Activated effector memory CD4-positive, alpha-beta T cell treated with Interleukin-2 at 50 U/mL for 16 hours (primary cell): Measurements from ENCODE around the gene H2AZ1.
"Not testable (repeated sequence)": the region's sequence is repeated elsewhere in the genome, so short reads cannot be mapped to it uniquely, and the experiment has no call there.

Experiments
- DNase-seq: peaks from one replicate; pipeline ENCODE4 v3.0.0-alpha.2; 2020

H2AZ1 gene

GRCh38 chr4:99949999-99950912, at the start of gene H2AZ1:
Gene H2AZ1, minus strand, starts transcription at chr4:99950275. Its CDS starts 105 bp downstream, at chr4:99950170.
- peak; percentile 96 for DNase-seq

DNA sequence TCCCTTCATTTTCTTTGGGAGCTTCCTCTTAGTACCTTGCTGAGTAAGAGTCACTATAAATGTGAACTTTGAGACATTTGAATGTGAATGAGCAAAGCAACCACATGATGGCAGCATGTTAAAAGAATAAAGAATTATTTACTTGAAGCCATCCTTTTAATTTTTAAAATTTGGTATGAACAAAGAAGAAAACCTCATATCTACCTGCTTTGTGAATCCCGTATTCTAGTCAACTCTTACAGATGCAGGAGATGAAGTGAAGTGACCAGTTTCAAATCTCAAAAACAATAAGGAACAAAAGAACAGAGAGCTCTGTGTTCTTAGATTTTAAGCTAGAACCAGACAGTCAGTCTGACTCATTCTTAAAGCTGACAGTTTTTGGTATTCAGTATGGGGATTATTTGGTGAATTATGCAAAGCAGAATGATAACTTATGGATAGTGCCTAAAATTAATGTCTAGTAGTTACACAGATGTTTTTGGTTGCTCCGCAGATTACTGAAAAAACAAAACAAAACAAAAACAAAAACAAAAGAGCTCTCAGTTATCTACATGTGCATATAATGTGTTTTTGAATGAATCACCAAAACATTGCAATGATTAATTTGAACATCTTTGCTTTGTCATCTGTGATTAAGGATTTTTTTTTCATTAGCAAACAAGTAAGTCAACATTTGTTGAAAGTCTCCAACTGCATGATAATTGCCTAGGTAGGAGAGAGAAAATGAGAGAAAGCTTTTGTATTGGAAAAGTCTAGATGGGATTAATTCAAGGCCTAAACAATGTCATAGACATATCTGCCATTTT, 48.2 kb upstream of the H2AZ1 start:
- DNase-seq, result no peak

DNA sequence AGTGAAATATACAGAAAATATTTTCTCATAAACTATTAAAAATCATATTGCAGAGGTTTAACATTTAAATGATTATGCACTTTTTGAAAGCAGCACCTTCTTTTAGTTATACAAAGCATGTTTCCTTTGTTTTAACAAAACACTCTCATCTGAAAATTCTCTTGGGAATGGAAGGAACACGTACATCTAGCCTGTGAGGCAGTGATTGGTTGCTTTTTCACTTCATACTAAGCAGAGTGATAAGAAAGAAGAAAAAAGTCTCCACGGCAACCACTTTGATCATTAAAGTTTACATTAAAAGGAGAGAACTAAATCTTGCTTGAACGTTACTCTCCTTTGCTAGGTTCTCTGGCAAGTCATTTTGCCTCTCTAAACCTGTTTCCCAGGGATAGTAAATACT, 41.7 kb upstream of the H2AZ1 start:
- no peak for DNase-seq

- no peak for DNase-seq
Observed at GRCh38 chr4:99987681-99988080, 37.6 kb upstream of the H2AZ1 start.

DNA sequence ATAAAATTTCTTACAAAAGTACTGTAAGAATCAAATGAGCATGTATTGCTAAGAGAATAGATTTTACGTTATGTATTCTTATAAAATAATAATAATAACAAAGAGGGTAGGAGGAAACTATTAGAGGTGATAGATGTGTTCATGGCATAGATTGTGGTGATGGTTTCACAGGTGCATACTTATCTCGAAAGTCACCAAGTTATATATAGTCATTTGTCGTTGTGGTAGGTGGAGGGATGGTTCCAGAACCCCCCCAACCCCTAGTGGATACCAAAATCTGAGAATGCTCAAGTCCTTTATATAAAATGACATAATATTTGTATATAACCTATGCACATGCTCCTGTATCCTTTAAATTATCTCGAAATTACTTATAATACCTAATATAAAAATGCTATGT, 36.7 kb upstream of the H2AZ1 start:
- no peak for DNase-seq

DNA sequence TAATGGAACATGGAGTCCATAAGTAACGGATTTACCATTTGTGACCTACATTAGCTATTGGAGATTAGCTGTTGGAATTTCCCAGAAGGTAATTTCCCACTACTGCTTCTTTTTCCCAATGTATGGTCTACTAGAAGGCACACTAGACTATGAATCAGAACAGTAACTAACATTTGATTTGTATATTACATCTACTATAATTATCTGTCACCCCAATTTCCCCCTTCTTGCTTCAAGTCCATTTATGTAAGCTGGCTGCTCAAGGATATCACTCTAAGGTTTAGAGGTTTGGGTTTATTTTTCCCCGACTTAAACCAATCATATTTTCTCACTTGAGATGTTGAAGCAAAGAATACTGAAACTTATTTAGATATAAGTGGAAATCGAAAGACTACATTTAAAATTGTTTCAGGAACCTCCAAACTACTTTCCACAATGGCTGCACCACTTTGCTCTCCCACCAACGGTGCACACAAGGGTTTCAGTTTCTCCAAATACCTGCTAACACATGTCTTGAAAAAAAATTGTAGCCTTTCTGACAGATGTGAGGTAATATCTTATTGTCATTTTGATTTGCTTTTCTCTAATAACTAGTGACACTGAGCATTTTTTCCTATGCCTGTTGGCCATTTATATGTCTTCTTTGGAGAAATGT, 33.3 kb upstream of the H2AZ1 start:
- no peak for DNase-seq

- DNase-seq, result no peak
Observed at GRCh38 chr4:99979872-99980271, 29.8 kb upstream of the H2AZ1 start.

- no peak for DNase-seq
Observed at GRCh38 chr4:99971453-99972111, 21.5 kb upstream of the H2AZ1 start.

- DNase-seq, result no peak
Observed at GRCh38 chr4:99968330-99968729, 18.3 kb upstream of the H2AZ1 start.

DNA sequence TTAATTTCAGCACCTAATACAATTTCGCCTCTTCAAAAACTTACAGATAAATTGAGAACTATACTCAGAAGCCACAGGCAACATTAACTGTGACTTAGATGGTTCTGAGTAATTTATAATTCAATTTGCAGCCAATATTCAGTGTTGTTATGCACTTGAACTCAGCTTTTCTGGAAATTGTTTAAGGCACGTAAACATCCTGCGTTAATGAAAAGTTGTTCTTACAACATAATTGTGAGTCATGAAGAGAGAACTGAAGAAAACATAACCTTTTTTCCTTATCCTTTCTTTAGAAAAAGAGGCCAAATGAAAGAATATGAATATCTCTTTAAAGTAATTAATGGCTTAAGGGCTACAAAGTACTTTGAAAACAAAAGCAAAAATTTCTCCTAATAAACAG, 16.6 kb upstream of the H2AZ1 start:
- no peak for DNase-seq

DNA sequence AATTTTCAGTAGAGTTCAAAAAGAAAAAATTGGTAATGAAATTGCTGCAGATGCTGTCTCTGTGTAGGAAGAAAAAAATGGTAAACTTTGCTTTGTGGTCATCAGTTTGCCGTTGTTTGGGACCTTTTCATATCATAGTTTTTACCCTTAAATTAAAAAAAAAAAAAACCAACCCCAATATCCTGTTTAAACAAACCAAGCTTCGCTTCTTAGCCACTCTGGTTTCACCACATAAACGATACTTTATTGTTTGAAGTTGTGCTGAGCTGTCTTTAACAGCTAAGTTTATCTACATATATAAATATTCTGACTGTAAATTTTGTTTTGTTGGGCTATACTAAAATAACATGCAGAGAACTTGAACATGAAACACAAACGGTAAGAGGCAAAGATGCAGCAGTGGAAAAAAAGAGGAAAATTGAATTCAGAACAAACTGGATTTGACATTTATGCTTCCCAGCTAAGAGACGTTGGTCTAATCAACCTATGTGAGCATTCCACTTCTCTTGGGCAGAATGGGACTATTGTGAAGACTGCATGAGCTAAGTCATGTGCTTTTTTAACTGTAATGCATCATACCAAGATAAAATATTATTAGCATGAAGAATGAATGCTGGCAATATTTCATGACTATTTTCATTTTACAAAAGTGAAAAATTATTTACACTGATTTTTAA, 15.7 kb upstream of the H2AZ1 start:
- DNase-seq, result no peak

DNA sequence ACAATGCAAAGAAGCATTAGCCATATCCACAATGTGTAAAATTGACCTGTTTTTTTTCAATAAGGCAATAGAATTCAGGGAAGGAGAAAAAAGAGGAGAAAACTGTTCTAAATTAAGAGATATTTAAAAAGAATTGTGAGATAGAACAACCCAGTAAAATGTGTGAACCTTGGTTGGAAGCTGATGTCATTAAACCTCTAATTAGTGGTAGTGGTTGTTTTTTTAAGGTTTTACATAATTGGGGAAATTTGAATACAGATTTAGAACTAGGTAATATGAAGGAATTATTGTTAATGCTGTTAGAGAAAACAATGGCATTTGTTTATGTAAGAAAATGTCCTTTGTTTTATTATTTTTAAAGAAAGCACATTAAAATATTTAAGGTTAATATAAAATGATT, 15.1 kb upstream of the H2AZ1 start:
- DNase-seq, result no peak

- DNase-seq, result no peak
Observed at GRCh38 chr4:99961711-99962110, 11.6 kb upstream of the H2AZ1 start.

- no peak for DNase-seq
Observed at GRCh38 chr4:99960648-99961047, 10.6 kb upstream of the H2AZ1 start.

- DNase-seq, result not testable (repeated sequence)
Observed at GRCh38 chr4:99958207-99958606, 8.1 kb upstream of the H2AZ1 start.

DNA sequence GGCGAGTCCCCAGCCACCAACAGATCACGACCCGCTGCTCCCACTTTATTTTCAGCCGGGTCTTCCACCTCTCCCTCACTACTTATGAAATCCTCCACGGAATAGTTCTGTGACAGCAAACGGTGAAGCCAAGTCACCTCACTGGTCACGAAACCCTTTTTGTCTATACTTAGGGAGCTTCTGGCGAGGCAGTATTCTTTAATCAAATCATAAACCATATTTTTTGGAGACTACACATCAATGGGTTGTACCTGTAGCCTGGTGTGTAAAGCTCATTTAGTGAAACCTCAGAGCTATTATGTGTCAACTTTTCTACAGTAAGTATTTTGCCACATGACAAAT, 809 bp upstream of the H2AZ1 start:
- no peak for DNase-seq

DNA sequence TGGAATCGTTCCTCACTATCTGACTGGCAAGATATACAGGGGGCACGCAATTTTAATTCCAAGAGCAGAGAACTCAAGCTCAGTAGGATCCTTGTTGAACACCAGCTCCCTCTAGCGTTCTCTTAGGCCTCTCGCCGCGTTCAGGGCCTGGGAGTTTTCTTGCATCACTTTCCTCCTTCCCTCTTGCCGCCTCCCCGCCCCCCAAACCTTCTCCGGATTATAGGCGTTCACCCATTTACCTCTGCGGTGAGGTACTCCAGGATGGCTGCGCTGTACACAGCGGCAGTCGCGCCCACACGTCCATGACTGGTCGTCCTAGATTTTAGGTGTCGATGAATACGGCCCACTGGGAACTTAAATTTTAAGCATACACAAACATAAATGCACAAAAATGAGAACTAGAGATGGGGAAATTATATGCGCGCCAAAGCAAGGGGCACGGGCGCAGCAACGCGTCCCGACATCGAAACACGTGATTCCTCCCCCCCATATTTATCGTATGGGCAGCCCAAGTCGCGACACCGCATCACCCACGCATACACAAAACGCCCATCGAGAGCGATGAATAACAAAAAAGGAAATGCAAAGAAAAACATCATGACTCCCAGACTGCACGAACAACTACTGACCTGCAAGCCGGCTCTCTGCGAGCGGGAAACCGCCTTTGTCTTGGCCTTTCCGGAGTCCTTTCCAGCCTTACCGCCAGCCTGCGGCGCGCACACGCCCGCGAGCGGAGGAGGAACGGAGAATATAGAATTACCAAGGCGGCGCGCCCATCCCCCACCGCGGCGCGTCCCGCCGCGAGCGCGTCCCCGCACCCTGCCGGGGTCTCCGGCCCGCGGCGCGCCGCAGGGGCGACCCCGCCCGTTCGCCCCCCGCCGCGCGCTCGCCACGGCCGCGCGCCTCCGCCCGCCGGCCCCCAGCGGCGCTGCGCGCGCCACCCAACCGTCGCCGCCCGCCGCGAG, 759 bp downstream of the H2AZ1 start:
- peak; percentile 81 for DNase-seq

DNA sequence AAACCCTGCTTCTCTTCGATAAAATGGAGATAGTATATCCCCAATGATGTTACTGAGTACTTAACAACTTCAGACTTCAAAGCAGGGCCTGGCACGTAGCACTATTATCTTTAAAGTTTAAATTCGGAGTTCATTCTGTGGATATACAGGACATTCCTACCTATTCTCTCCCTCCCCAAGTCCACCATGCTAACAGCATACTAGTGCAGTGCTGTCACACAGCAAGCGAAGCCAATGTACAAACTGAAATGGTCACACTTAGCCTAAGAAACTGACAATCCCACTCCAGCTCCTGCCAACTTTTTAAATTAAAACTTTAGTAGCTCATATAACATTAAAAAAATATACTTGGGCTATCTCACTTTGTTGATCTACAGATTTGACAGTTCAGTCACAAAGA, 2.5 kb downstream of the H2AZ1 start:
- no peak for DNase-seq

- no peak for DNase-seq
Observed at GRCh38 chr4:99947190-99947578, 2.9 kb downstream of the H2AZ1 start.

DNA sequence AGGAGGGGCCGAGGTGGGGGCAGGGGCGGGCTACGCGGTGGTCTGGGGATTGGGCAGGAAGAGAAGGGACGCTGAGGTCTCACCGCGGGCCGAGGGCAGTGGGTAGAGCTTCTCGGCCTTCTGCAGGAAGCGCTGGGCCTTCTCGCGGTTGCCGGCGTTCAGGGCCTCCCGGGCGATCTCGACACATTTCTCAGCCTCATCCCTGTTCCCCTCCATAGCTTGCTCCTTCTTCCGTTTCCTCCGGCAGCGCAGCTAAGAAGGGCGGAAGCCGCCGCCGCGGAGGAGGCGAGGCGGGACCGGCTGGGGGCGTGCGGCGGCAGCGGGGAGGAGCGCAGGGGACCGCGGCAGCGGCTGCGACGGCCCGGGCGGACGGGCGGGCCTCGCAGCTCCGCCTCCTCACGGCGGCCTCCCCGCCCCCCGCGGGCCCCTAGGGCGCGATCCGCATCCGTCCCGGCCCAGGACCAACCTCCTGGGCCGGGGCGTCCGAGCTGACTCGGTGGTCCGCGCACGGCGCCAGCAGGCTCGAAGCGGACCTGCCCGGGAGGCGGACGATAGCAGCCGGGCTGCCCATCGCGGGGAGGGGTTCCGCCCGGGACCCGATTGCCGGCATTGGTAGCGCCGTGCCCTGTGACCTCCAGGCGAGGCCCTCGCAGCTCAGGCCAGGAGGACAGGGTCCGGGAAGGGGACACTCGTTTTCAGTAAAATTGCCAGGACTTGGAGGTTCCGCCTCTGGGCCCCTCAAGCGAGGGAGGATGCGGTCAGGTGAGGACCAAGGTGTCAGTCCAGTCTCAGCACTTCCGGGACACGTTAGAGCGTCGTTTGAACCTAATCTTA, 3.5 kb downstream of the H2AZ1 start, which contains the start of gene DNAJB14:
DNAJB14 (minus strand) TSS at position 263 of the 834 bp plus-strand sequence; CDS start at position 216, 47 bp downstream.
- DNase-seq, result peak; percentile 76
